ENCODE data around the gene SLIT3. TPM values are rescaled to one million over a fixed set of nuclear protein-coding genes. Genes with fewer than 3 reads are reported as not detected.

SLIT3 gene
- total and polyA plus RNA-seq, 10 of the 15 experiments (the other 5 are each of a cell fraction or from before 2014, with no cell fraction given): 0.05 TPM; not detected in 9

GRCh38 chr5:169268019-169268418 lies 32.9 kb downstream of the SLIT3 start:
- ChIA-PET SMC1A (ENCODE audit: uncharacterized antibody, unreplicated experiment) (no interaction called here), POLR2A (no interaction called here), CTCF (interaction anchor here (1.2 kb wide), 1 partner anchor 313 kb away, joined by 3 read pairs; no protein-coding TSS in a partner anchor), RAD21 (ENCODE audit: unreplicated experiment) (no interaction called here)
- DNase-seq (ENCODE audit: low read depth, low spot score) (no peak), ATAC-seq (no peak), FAIRE-seq (no peak)
- H3K27ac ChIP-seq (ENCODE audit: control insufficient read depth, insufficient read depth): no peak overlapping the region
- H3K79me2 ChIP-seq (ENCODE audit: control insufficient read depth, insufficient read depth, low read length): no peaks in the 10 kb centered on the region
- in situ Hi-C loops (cut with MboI): no loop called here
- TF ChIP-seq E2F4 (IDR thresholded peaks at IDR 0.05; ENCODE audit: low read depth, low read length): no peak
- TF ChIP-seq ZZZ3 (IDR thresholded peaks at IDR 0.05; ENCODE audit: control insufficient read depth, insufficient read length, low read depth): no peak
- no peak for TF ChIP-seq KDM1A (IDR thresholded peaks at IDR 0.05; ENCODE audit: borderline replicate concordance)
- TF ChIP-seq POLR2AphosphoS2 (IDR thresholded peaks at IDR 0.05; ENCODE audit: low read depth, low read length): no peak
- no peak for TF ChIP-seq NKRF (conservative IDR thresholded peaks at IDR 0.05)
- TF ChIP-seq SIX5 (IDR thresholded peaks at IDR 0.05; ENCODE audit: low read depth, low read length, severe bottlenecking): no peak
- TF ChIP-seq SMARCA5 (IDR thresholded peaks at IDR 0.05): no peak
- TF ChIP-seq ZNF622 (IDR thresholded peaks at IDR 0.05): no peak
- TF ChIP-seq ZNF592 (IDR thresholded peaks at IDR 0.05): no peak
- TF ChIP-seq DPF2 (IDR thresholded peaks at IDR 0.05): no peak
- TF ChIP-seq BACH1 (IDR thresholded peaks at IDR 0.05; ENCODE audit: borderline replicate concordance): no peak
- no peaks in the 10 kb centered on the region for H3K36me3 ChIP-seq (ENCODE audit: control insufficient read depth in 2 of 2, insufficient read depth in 2 of 2, low read length in 1 of 2)
- no peak overlapping the region for H2AFZ ChIP-seq (ENCODE audit: control insufficient read depth, low read depth, low read length)
- no peaks in the 10 kb centered on the region for H3K9me3 ChIP-seq (replicated peaks; ENCODE audit: control insufficient read depth, insufficient read depth, low read length)
- 16% methylated on average over 7 of the region's 7 CpGs for WGBS (ENCODE audit: insufficient coverage, insufficient replicate concordance, low lambda C conversion rate, missing lambda C conversion rate)
- no peaks in the 10 kb centered on the region for H4K20me1 ChIP-seq (ENCODE audit: control insufficient read depth, insufficient read depth)
- no peak overlapping the region for H3K9ac ChIP-seq (ENCODE audit: control insufficient read depth, insufficient read depth, low read length)
- no peaks in the 10 kb centered on the region; a peak in 1 of 4 replicates for H3K27me3 ChIP-seq (replicated peaks in 1 of 2; ENCODE audit: control insufficient read depth in 2 of 2, insufficient read depth in 2 of 2, low read length in 1 of 2)
- no peak overlapping the region for H3K4me3 ChIP-seq
- no peak overlapping the region for H3K4me2 ChIP-seq (ENCODE audit: control insufficient read depth, insufficient read depth)
- no peaks in the 10 kb centered on the region for H3K4me1 ChIP-seq (ENCODE audit: control insufficient read depth, insufficient read depth, low read length)
- BruUV-seq (replicated peaks): no TSS peak
- intact Hi-C loops (cut with micrococcal nuclease; ENCODE audit: unreplicated experiment): no loop called here
